LoVo (cell line): Measurements from ENCODE around the gene GNAO1.

ENCODE experiments used
- DNase-seq: peaks from one replicate; pipeline ENCODE4 v3.0.0-alpha.2; 2016; ENCODE audit warnings: low spot score

The GNAO1 gene

DNA sequence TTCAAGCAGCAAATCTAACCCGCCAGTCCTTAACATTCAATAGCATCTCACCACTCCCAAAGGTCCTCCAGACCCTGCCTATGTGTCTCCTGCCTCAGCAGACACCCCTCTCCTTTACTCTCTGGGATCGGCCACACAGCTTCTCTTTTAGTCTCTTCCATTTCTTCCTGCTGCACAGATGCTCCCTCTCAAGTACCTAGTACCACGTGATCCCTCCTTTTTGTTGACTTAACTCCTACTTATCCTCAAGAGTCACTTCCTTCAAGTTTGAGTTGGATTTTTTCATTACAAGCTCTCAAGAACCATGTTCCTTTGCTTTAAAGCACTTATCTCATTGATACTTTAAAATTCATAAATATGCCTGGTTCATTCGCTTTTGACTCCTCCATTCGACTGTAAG is 209.2 kb downstream of the GNAO1 start:
- DNase-seq, result no peak

DNA sequence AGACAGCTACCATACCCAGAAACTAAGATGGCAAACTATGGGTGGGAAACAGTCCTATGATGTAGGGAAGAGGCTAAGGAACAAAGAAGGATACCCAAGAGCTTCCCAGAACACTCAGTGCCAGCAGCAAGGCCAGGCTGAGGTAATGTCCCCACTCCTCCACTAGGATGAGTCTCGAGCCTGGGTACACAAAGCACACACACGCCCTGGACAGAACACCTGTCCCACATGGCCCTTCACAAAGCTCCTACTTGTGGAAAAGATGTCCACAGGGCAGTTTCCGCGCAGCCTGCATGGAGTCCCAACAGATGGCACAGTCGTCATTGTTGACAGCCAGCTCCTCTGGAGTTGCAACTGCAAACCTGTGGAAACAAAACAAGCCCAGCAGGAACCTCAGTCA is 210.2 kb downstream of the GNAO1 start:
- no peak for DNase-seq

DNA sequence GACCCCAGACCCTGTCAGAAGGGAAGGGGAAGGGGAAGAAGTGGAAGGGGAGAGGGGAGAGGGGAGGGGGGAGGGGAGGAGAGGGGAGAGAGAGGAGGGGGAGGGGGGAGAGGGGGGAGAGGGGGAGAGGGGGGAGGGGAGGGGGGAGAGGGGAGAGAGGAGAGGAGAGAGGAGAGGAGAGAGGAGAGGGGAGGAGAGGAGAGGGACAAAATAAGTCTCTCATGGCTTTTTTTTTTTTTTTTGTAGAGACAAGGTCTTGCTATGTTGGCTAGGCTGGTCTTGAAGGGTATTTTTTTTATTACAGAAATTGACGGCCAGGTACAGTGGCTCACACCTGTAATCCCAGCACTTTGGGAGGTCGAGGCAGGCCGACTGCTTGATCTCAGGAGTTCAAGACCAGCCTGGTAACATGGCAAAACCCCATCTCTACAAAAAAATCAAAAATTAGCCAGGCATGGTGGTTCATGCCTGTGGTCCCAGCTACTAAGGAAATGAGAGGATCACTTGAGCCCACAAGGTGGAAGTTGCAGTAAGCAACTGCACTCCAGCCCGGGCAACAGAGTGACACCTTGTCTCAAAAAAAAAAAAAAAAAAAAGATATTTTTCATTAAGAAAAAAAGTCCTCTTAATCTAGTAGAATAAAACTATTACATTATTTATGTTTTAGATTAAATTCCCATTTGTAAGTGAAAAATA is 214.8 kb downstream of the GNAO1 start:
- DNase-seq, result no peak
